GM19324 (cell line): ENCODE data around the gene MYH6.
"Not testable (repeated sequence)": the region's sequence is repeated elsewhere in the genome, so short reads cannot be mapped to it uniquely, and the experiment has no call there.

Experiments
- ATAC-seq: cut with Tn5 transposase; IDR thresholded peaks from one replicate; pipeline ENCODE4 v1.9.1; 2021; ENCODE audit warnings: mild to moderate bottlenecking, moderate library complexity; ENCODE audit not compliant: unreplicated experiment, low FRiP score

MYH6 gene

GRCh38 chr14:23407516-23408306, at the start of gene MYH6:
TSS of gene MYH6 (minus strand) at chr14:23408273. CDS start at chr14:23407223, 1,050 bp downstream.
- no peak for ATAC-seq

GRCh38 chr14:23456883-23457586, 49.0 kb upstream of the MYH6 start:
- ATAC-seq: not testable (repeated sequence)

GRCh38 chr14:23454445-23454856, 46.4 kb upstream of the MYH6 start:
- no peak for ATAC-seq

- no peak for ATAC-seq
These were observed 44.2 kb upstream of the MYH6 start for GRCh38 chr14:23452237-23452636.

GRCh38 chr14:23450379-23450778, 42.3 kb upstream of the MYH6 start:
- no peak for ATAC-seq

- no peak for ATAC-seq
These were observed 41.2 kb upstream of the MYH6 start for GRCh38 chr14:23449314-23449713.

- no peak for ATAC-seq
These were observed 39.6 kb upstream of the MYH6 start for GRCh38 chr14:23447361-23448350.

- ATAC-seq: no peak
These were observed 38.3 kb upstream of the MYH6 start for GRCh38 chr14:23446291-23446851.

GRCh38 chr14:23445773-23446172, 37.7 kb upstream of the MYH6 start:
- no peak for ATAC-seq

- no peak for ATAC-seq
These were observed 36.2 kb upstream of the MYH6 start for GRCh38 chr14:23444314-23444713.

GRCh38 chr14:23443881-23444280, 35.8 kb upstream of the MYH6 start:
- no peak for ATAC-seq

GRCh38 chr14:23443411-23443812, 35.3 kb upstream of the MYH6 start:
- ATAC-seq: no peak

GRCh38 chr14:23442721-23443356, 34.8 kb upstream of the MYH6 start:
- no peak for ATAC-seq

- no peak for ATAC-seq
These were observed 33.0 kb upstream of the MYH6 start for GRCh38 chr14:23441076-23441475.

GRCh38 chr14:23439107-23439835, 31.2 kb upstream of the MYH6 start:
- ATAC-seq: no peak

GRCh38 chr14:23438101-23438971, 30.3 kb upstream of the MYH6 start:
- no peak for ATAC-seq

- no peak for ATAC-seq
These were observed 29.3 kb upstream of the MYH6 start for GRCh38 chr14:23437133-23438100.
